SU-DHL-6 (cell line): Measurements from ENCODE around the gene PITX2.

Experiments
- EZH2phosphoT487 ChIP-seq: fragments of 200-600 bp; sonication (generic), shearing (Covaris generic); conservative IDR thresholded peaks from 2 replicates; pipeline ENCODE4 v1.6.1; 2018; ENCODE audit warnings: mild to moderate bottlenecking, antibody characterized with exemption, low read length, moderate library complexity, mixed read lengths
- TF ChIP-seq, protein P1 (sequence below): fragments of 200-600 bp; sonication (generic); IDR thresholded peaks from one replicate; pipeline ENCODE4 v1.5.1; 2017; ENCODE audit warnings: antibody characterized with exemption, mild to moderate bottlenecking, low read length, moderate library complexity; ENCODE audit not compliant: insufficient read depth, poor library complexity, severe bottlenecking

DNA sequence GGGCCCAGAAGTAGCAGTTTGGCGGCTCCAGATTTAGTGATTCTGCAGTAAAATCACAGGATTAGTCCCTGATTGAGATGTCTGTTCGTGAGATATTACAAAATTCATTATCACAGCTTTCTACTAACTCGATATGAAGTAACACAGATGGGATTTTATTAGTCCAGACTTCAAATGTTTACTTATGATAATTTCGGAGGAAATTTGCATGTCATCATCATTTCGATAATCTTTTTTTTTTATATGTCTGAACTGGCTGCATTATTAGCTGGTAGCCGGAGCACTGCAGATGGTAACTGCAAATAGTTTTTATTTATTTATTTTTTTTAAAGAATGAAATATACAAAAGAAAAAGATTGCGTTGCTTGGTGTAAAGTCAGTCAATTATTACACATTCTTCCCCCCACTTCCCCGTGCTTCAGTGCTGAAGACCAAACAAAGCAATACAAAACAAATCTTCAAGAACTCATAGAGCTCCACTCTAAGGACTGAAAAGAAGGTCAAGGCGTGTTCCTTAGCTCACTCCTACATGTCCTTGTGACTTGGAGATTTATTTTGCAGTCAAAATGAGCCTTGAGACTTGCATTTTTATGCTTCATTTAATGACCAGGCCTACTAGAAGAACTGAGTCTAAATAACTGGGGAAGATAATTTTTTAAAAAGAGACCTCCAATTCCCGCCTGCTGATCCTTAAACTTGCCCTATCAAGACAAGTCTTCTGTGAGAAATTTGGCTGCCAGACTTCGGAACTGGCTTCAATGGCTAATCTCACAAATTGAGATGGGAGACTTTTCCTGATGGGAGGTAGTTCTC is 11.7 kb upstream of the PITX2 start:
- TF ChIP-seq, protein P1, sequence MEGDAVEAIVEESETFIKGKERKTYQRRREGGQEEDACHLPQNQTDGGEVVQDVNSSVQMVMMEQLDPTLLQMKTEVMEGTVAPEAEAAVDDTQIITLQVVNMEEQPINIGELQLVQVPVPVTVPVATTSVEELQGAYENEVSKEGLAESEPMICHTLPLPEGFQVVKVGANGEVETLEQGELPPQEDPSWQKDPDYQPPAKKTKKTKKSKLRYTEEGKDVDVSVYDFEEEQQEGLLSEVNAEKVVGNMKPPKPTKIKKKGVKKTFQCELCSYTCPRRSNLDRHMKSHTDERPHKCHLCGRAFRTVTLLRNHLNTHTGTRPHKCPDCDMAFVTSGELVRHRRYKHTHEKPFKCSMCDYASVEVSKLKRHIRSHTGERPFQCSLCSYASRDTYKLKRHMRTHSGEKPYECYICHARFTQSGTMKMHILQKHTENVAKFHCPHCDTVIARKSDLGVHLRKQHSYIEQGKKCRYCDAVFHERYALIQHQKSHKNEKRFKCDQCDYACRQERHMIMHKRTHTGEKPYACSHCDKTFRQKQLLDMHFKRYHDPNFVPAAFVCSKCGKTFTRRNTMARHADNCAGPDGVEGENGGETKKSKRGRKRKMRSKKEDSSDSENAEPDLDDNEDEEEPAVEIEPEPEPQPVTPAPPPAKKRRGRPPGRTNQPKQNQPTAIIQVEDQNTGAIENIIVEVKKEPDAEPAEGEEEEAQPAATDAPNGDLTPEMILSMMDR = no peak
- TF ChIP-seq EZH2phosphoT487 = no peak
